ENCODE data around the gene PMS1. TPM values are rescaled to one million over a fixed set of nuclear protein-coding genes. Genes with fewer than 3 reads are reported as not detected.

Gene PMS1
- total RNA-seq, 4 donors from 2014 or later: 16.7 to 36.9 (median 22.6) TPM

GRCh38 chr2:189821953-189822748 lies 37.9 kb downstream of the PMS1 start:
- TF ChIP-seq, protein P1, sequence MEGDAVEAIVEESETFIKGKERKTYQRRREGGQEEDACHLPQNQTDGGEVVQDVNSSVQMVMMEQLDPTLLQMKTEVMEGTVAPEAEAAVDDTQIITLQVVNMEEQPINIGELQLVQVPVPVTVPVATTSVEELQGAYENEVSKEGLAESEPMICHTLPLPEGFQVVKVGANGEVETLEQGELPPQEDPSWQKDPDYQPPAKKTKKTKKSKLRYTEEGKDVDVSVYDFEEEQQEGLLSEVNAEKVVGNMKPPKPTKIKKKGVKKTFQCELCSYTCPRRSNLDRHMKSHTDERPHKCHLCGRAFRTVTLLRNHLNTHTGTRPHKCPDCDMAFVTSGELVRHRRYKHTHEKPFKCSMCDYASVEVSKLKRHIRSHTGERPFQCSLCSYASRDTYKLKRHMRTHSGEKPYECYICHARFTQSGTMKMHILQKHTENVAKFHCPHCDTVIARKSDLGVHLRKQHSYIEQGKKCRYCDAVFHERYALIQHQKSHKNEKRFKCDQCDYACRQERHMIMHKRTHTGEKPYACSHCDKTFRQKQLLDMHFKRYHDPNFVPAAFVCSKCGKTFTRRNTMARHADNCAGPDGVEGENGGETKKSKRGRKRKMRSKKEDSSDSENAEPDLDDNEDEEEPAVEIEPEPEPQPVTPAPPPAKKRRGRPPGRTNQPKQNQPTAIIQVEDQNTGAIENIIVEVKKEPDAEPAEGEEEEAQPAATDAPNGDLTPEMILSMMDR (IDR thresholded peaks at IDR 0.05; ENCODE audit: low read depth): no peak

- TF ChIP-seq, protein P1 (IDR thresholded peaks at IDR 0.05; ENCODE audit: low read depth): no peak
Observed at GRCh38 chr2:189824694-189825396, 40.6 kb downstream of the PMS1 start.

- TF ChIP-seq, protein P1 (IDR thresholded peaks at IDR 0.05; ENCODE audit: low read depth): no peak
Observed at GRCh38 chr2:189826039-189826438, 41.8 kb downstream of the PMS1 start.

DNA sequence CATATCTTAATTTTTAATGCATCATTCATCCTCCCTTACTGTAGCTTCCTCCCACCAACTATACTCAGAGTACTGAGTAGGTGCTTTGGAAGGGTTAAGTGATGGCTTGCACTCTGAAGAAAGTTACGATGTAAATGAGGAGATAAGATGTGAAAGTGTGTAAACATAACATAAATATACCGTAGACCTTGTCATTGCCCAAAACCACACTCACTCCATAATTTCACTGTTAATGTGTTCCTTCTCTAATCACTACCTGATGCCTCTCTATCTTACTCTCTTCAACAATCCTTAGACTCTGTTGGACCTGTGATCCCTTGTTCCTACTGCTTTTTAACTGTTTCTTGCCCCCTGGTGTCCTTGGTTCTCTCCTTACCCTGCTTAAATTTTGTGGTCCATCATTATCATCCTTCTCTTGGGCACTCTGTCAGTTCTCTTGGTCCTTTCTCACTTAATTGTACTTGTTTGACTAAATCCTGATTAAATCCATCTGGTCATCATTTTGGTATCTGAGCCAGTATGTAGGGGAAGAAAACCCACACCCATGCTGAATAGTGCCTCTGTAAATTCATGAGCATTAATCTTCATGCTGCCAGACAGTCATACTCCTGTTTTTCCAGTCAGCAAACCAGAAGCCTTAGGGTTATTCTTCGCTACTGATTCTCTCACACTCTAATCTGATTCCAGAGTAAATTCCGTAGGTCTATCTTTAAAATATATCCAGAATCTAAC lies 45.0 kb downstream of the PMS1 start:
- TF ChIP-seq, protein P1 (IDR thresholded peaks at IDR 0.05; ENCODE audit: low read depth): no peak

GRCh38 chr2:189830510-189830909 lies 46.3 kb downstream of the PMS1 start:
- TF ChIP-seq, protein P1 (IDR thresholded peaks at IDR 0.05; ENCODE audit: low read depth): no peak

GRCh38 chr2:189834059-189834458 lies 49.8 kb downstream of the PMS1 start:
- TF ChIP-seq, protein P1 (IDR thresholded peaks at IDR 0.05; ENCODE audit: low read depth): no peak

Measured in subcutaneous adipose tissue (tissue), 4 donors.